HEK293 (cell line): ENCODE results near the gene CHI3L2.

Experiments used
- CTCF ChIA-PET: fragments of 350-600 bp; formaldehyde crosslinking; extraction: SDS; loops from one replicate; lab custom pipeline; 2021; ENCODE audit warnings: antibody characterized with exemption; lab: Yijun Ruan, JAX
- POLR2A ChIA-PET: fragments of 300-600 bp; formaldehyde crosslinking; extraction: SDS; loops from one replicate; lab custom pipeline; 2020; ENCODE audit warnings: antibody characterized with exemption, inconsistent platforms; lab: Yijun Ruan, JAX
- H3K27ac ChIP-seq: fragments of 200-500 bp; sonication (Bioruptor generic); 2 replicates; pipeline ENCODE4 v1.5.1; 2014; ENCODE audit warnings: low read depth, low read length, control low read depth, inconsistent platforms; ENCODE audit errors: extremely low read depth
- H3K36me3 ChIP-seq, 2 experiments: fragments of 200-500 bp in 1 of 2; sonication (Bioruptor generic) in 1 of 2; 1 replicate in 1 of 2; 2 replicates in 1 of 2; pipeline ENCODE4 v1.5.1; 2014 to 2017; ENCODE audit warnings: inconsistent platforms in 2 of 2, low read length in 2 of 2; ENCODE audit not compliant: control insufficient read depth in 2 of 2, insufficient read depth in 1 of 2
- H3K4me1 ChIP-seq: fragments of 200-500 bp; sonication (Bioruptor generic); 2 replicates; pipeline ENCODE4 v1.5.1; 2014; ENCODE audit warnings: mild to moderate bottlenecking, low read length, inconsistent platforms; ENCODE audit not compliant: control insufficient read depth, insufficient read depth
- H3K4me3 ChIP-seq: 2 replicates; pipeline ENCODE4 v1.5.1; 2011; ENCODE audit warnings: low read depth, mild to moderate bottlenecking, control low read depth, low read length, moderate library complexity
- H3K9me3 ChIP-seq: fragments of 200-500 bp; sonication (Bioruptor generic); 2 replicates; pipeline ENCODE4 v1.5.1; 2014; ENCODE audit warnings: low read depth, low read length, inconsistent platforms; ENCODE audit not compliant: control insufficient read depth, insufficient read depth
- CTCF ChIP-seq: fragments of 450-650 bp; formaldehyde crosslinking; IDR thresholded peaks from 2 replicates; pipeline ENCODE4 v1.5.1; 2016; ENCODE audit warnings: missing biosample characterization, missing genetic modification characterization
- HOXD13 ChIP-seq: sonication (generic); formaldehyde crosslinking; IDR thresholded peaks from 2 replicates; pipeline ENCODE4 v1.8.0; 2022; ENCODE audit warnings: missing genetic modification reagents, borderline replicate concordance
- KLF17 ChIP-seq: fragments of 450-650 bp; formaldehyde crosslinking; IDR thresholded peaks from 2 replicates; pipeline ENCODE4 v1.5.1; 2016; ENCODE audit warnings: missing biosample characterization, missing genetic modification characterization
- ZFHX2 ChIP-seq: fragments of 450-650 bp; formaldehyde crosslinking; conservative IDR thresholded peaks from 2 replicates; pipeline ENCODE4 v1.5.1; 2016; ENCODE audit warnings: missing biosample characterization, missing genetic modification characterization
- ZFP41 ChIP-seq: fragments of 450-650 bp; formaldehyde crosslinking; IDR thresholded peaks from 2 replicates; pipeline ENCODE4 v1.5.1; 2016; ENCODE audit warnings: missing biosample characterization, missing genetic modification characterization, borderline replicate concordance
- ZIC2 ChIP-seq: fragments of 450-650 bp; formaldehyde crosslinking; IDR thresholded peaks from 2 replicates; pipeline ENCODE4 v1.5.1; 2016; ENCODE audit warnings: missing biosample characterization, missing genetic modification characterization
- ZNF148 ChIP-seq: fragments of 450-650 bp; formaldehyde crosslinking; IDR thresholded peaks from 2 replicates; pipeline ENCODE4 v1.5.0; 2017; ENCODE audit warnings: missing biosample characterization, missing genetic modification characterization, borderline replicate concordance
- ZNF16 ChIP-seq: fragments of 450-650 bp; formaldehyde crosslinking; IDR thresholded peaks from 2 replicates; pipeline ENCODE4 v1.5.1; 2016; ENCODE audit warnings: low read depth, missing biosample characterization, missing genetic modification characterization
- ZNF280C ChIP-seq: fragments of 450-650 bp; formaldehyde crosslinking; IDR thresholded peaks from 2 replicates; pipeline ENCODE4 v1.5.1; 2016; ENCODE audit warnings: missing biosample characterization, missing genetic modification characterization
- ZNF311 ChIP-seq: fragments of 450-650 bp; formaldehyde crosslinking; IDR thresholded peaks from 2 replicates; pipeline ENCODE4 v1.5.1; 2017; ENCODE audit warnings: missing biosample characterization, missing genetic modification characterization, borderline replicate concordance
- ZNF423 ChIP-seq: fragments of 450-650 bp; formaldehyde crosslinking; IDR thresholded peaks from 2 replicates; pipeline ENCODE4 v1.5.1; 2016; ENCODE audit warnings: missing biosample characterization, missing genetic modification characterization
- ZNF510 ChIP-seq: fragments of 450-650 bp; formaldehyde crosslinking; IDR thresholded peaks from 2 replicates; pipeline ENCODE4 v1.5.1; 2018; ENCODE audit warnings: mild to moderate bottlenecking, missing genetic modification characterization, missing biosample characterization; ENCODE audit not compliant: insufficient replicate concordance
- ZNF518A ChIP-seq: fragments of 450-650 bp; formaldehyde crosslinking; conservative IDR thresholded peaks from 2 replicates; pipeline ENCODE4 v1.5.1; 2016; ENCODE audit warnings: low read depth, missing biosample characterization, missing genetic modification characterization
- ZNF530 ChIP-seq: fragments of 450-650 bp; formaldehyde crosslinking; IDR thresholded peaks from 2 replicates; pipeline ENCODE4 v1.5.1; 2016; ENCODE audit warnings: low read depth, missing biosample characterization, missing genetic modification characterization
- ZNF600 ChIP-seq: fragments of 450-650 bp; formaldehyde crosslinking; IDR thresholded peaks from 2 replicates; pipeline ENCODE4 v1.5.1; 2016; ENCODE audit warnings: missing biosample characterization, missing genetic modification characterization
- ZNF654 ChIP-seq: fragments of 450-650 bp; formaldehyde crosslinking; IDR thresholded peaks from 2 replicates; pipeline ENCODE4 v1.5.1; 2016; ENCODE audit warnings: low read depth, missing biosample characterization, missing genetic modification characterization
- ZNF776 ChIP-seq: fragments of 450-650 bp; formaldehyde crosslinking; IDR thresholded peaks from 2 replicates; pipeline ENCODE4 v1.5.0; 2017; ENCODE audit warnings: missing biosample characterization, missing genetic modification characterization, borderline replicate concordance
- ZNF791 ChIP-seq: fragments of 450-650 bp; formaldehyde crosslinking; IDR thresholded peaks from 2 replicates; pipeline ENCODE4 v1.5.1; 2016; ENCODE audit warnings: missing biosample characterization, missing genetic modification characterization

Gene CHI3L2

GRCh38 chr1:111196213-111196612, 31.3 kb upstream of the CHI3L2 start (continued):
- TF ChIP-seq ZNF423 (tag by site-specific recombination) (no peak), ZNF518A (tag by site-specific recombination) (no peak), ZNF280C (tag by site-specific recombination) (no peak), ZNF600 (no peak)

GRCh38 chr1:111197598-111198284, 29.8 kb upstream of the CHI3L2 start:
- CTCF ChIA-PET: interaction anchor here (0.6 to 1.3 kb wide), 7 partner anchors 10 to 769 kb away, joined by 3 to 7 read pairs (median 3); no protein-coding TSS in a partner anchor
- H3K9me3 ChIP-seq: no peaks in the 10 kb centered on the region
- H3K4me1 ChIP-seq: no peaks in the 10 kb centered on the region
- no peak overlapping the region for H3K4me3 ChIP-seq
- peak; percentile 71 for TF ChIP-seq CTCF (tag by site-specific recombination)
- TF ChIP-seq ZNF16 (tag by site-specific recombination): no peak
- TF ChIP-seq, all 188 proteins: peak for 1
- POLR2A ChIA-PET: no interaction called here
- Histone ChIP-seq H3K36me3 (no peaks in the 10 kb centered on the region), H3K27ac (no peak overlapping the region)

- no peaks in the 10 kb centered on the region for H3K9me3 ChIP-seq
- ChIA-PET POLR2A (no interaction called here), CTCF (interaction anchor here (1.3 kb wide), 1 partner anchor 12 kb away, joined by 3 read pairs; no protein-coding TSS in a partner anchor)
- H3K4me3 ChIP-seq: no peak overlapping the region
- no peaks in the 10 kb centered on the region for H3K4me1 ChIP-seq
- no peak overlapping the region for H3K27ac ChIP-seq
- H3K36me3 ChIP-seq: no peaks in the 10 kb centered on the region
- TF ChIP-seq KLF17 (tag by site-specific recombination): no peak
- TF ChIP-seq ZNF791 (tag by site-specific recombination): no peak
- TF ChIP-seq ZIC2: no peak
- TF ChIP-seq ZNF148 (tag by site-specific recombination): no peak
- no peak for TF ChIP-seq ZNF530 (tag by site-specific recombination)
- TF ChIP-seq ZFHX2: no peak
- TF ChIP-seq ZNF776: no peak
- no peak for TF ChIP-seq HOXD13
- TF ChIP-seq ZNF311: no peak
- TF ChIP-seq ZNF654: no peak
- TF ChIP-seq ZFP41 (tag by site-specific recombination): no peak
- no peak for TF ChIP-seq ZNF510 (tag by site-specific recombination)
Observed at GRCh38 chr1:111198836-111199235, 28.7 kb upstream of the CHI3L2 start.
